Activated B cell treated with CpG ODN at 0.5 μM for 24 hours (primary cell): ENCODE data around the gene OR6K3. TPM values are rescaled to one million over a fixed set of nuclear protein-coding genes. Genes with fewer than 3 reads are reported as not detected.

Source experiments
- ATAC-seq: fragments of 200-7000 bp; cut with Tn5 transposase; one replicate; pipeline ENCODE4 v1.10.0; 2021; ENCODE audit warnings: low read depth, mild to moderate bottlenecking, moderate library complexity
- CTCF ChIA-PET: fragments of 350-600 bp; sonication (Branson Sonifier 250); formaldehyde crosslinking; loops from one replicate; lab custom pipeline; 2021; ENCODE audit warnings: antibody characterized with exemption; lab: Charles Lee
- POLR2A ChIA-PET: fragments of 350-600 bp; sonication (Branson Sonifier 250); formaldehyde crosslinking; loops from one replicate; lab custom pipeline; 2021; ENCODE audit warnings: antibody characterized with exemption; lab: Charles Lee
- DNase-seq: peaks from one replicate; pipeline ENCODE4 v3.0.0; 2022
- H3K27ac Mint-ChIP-seq: one replicate; pipeline ENCODE4 v1.8.0; 2020; ENCODE audit warnings: mixed read lengths
- H3K27me3 Mint-ChIP-seq: one replicate; pipeline ENCODE4 v1.8.0; 2021; ENCODE audit warnings: mixed read lengths
- H3K36me3 Mint-ChIP-seq: one replicate; pipeline ENCODE4 v1.8.0; 2021; ENCODE audit warnings: low read depth, mixed read lengths
- H3K4me1 Mint-ChIP-seq: one replicate; pipeline ENCODE4 v1.8.0; 2021; ENCODE audit warnings: mixed read lengths
- H3K4me3 Mint-ChIP-seq: one replicate; pipeline ENCODE4 v1.8.0; 2020; ENCODE audit warnings: mild to moderate bottlenecking, mixed read lengths
- H3K9me3 Mint-ChIP-seq: one replicate; pipeline ENCODE4 v1.8.0; 2020; ENCODE audit warnings: mixed read lengths
- CTCF ChIP-seq: fragments of 200-600 bp; IDR thresholded peaks from one replicate; pipeline ENCODE4 v1.8.0; 2022; ENCODE audit warnings: antibody characterized with exemption, mild to moderate bottlenecking
- intact Hi-C: fragments of 100-400 bp; cut with micrococcal nuclease; formaldehyde crosslinking; loops from one replicate; pipeline ENCODE4 v1.15.1; 2024
- total RNA-seq: library from RNA; stranded (reverse); gene quantifications from 2 replicates; pipeline ENCODE4 v1.2.3, GENCODE V29; 2022

The OR6K3 gene
- total RNA-seq, 1 donor from 2014 or later, result not detected

GRCh38 chr1:158717344-158717743 lies 3.2 kb downstream of the OR6K3 start:
- ATAC-seq, result no peak
- DNase-seq, result no peak
- Mint-ChIP-seq H3K36me3 (no peaks in the 10 kb centered on the region), H3K9me3 (no peaks in the 10 kb centered on the region), H3K27ac (no peak overlapping the region), H3K27me3 (peaks cover 22% of the 10 kb centered on the region), H3K4me1 (no peaks in the 10 kb centered on the region), H3K4me3 (no peak overlapping the region)
- intact Hi-C loops, result no loop called here
- TF ChIP-seq CTCF, result no peak
- ChIA-PET CTCF (no interaction called here), POLR2A (no interaction called here)

GRCh38 chr1:158716335-158716734 lies 4.2 kb downstream of the OR6K3 start:
- Mint-ChIP-seq H3K9me3 (no peaks in the 10 kb centered on the region), H3K36me3 (no peaks in the 10 kb centered on the region), H3K4me1 (no peaks in the 10 kb centered on the region), H3K27me3 (peaks cover 25% of the 10 kb centered on the region), H3K4me3 (no peak overlapping the region), H3K27ac (no peak overlapping the region)
- DNase-seq (no peak), ATAC-seq (no peak)
- CTCF ChIA-PET, result no interaction called here
- no peak for TF ChIP-seq CTCF
- POLR2A ChIA-PET, result no interaction called here
- intact Hi-C loops, result no loop called here

- Mint-ChIP-seq H3K4me1 (no peaks in the 10 kb centered on the region), H3K4me3 (no peak overlapping the region), H3K36me3 (no peaks in the 10 kb centered on the region), H3K9me3 (no peaks in the 10 kb centered on the region), H3K27me3 (peaks cover 29% of the 10 kb centered on the region), H3K27ac (no peak overlapping the region)
- ChIA-PET CTCF (no interaction called here), POLR2A (no interaction called here)
- DNase-seq, result no peak
- intact Hi-C loops, result no loop called here
- ATAC-seq, result no peak
- no peak for TF ChIP-seq CTCF
Observed at GRCh38 chr1:158714754-158715153, 5.8 kb downstream of the OR6K3 start.

GRCh38 chr1:158711098-158711497 lies 9.4 kb downstream of the OR6K3 start:
- POLR2A ChIA-PET, result no interaction called here
- CTCF ChIA-PET, result no interaction called here
- no peak overlapping the region for H3K4me3 Mint-ChIP-seq
- H3K36me3 Mint-ChIP-seq, result no peaks in the 10 kb centered on the region
- H3K9me3 Mint-ChIP-seq, result no peaks in the 10 kb centered on the region
- ATAC-seq (no peak), DNase-seq (no peak)
- TF ChIP-seq CTCF, result no peak
- intact Hi-C loops, result no loop called here
- peaks cover 21% of the 10 kb centered on the region for H3K27me3 Mint-ChIP-seq
- no peak overlapping the region for H3K27ac Mint-ChIP-seq
- no peaks in the 10 kb centered on the region for H3K4me1 Mint-ChIP-seq

- DNase-seq (no peak), ATAC-seq (no peak)
- ChIA-PET POLR2A (no interaction called here), CTCF (no interaction called here)
- no peaks in the 10 kb centered on the region for H3K4me1 Mint-ChIP-seq
- TF ChIP-seq CTCF, result no peak
- H3K4me3 Mint-ChIP-seq, result no peak overlapping the region
- H3K9me3 Mint-ChIP-seq, result no peaks in the 10 kb centered on the region
- intact Hi-C loops, result no loop called here
- no peaks in the 10 kb centered on the region for H3K36me3 Mint-ChIP-seq
- peaks cover 5% of the 10 kb centered on the region for H3K27me3 Mint-ChIP-seq
- H3K27ac Mint-ChIP-seq, result no peak overlapping the region
Observed at GRCh38 chr1:158706096-158706495, 14.4 kb downstream of the OR6K3 start.
